B cell (primary cell): ENCODE measurements around the gene OR7C1. TPM values are rescaled to one million over a fixed set of nuclear protein-coding genes. Genes with fewer than 3 reads are reported as not detected.
"Not testable (repeated sequence)": the region's sequence is repeated elsewhere in the genome, so short reads cannot be mapped to it uniquely, and the experiment has no call there.

Experiments used
- ATAC-seq: fragments of 200-7000 bp; cut with Tn5 transposase; one replicate; pipeline ENCODE4 v1.10.0; 2021; ENCODE audit warnings: low read depth, mild to moderate bottlenecking, moderate number of reproducible peaks, moderate library complexity
- CTCF ChIA-PET: fragments of 350-600 bp; sonication (Branson Sonifier 250); formaldehyde crosslinking; loops from one replicate; lab custom pipeline; 2021; ENCODE audit warnings: antibody characterized with exemption, inconsistent platforms; lab: Charles Lee
- POLR2A ChIA-PET: fragments of 350-600 bp; sonication (Branson Sonifier 250); formaldehyde crosslinking; loops from one replicate; lab custom pipeline; 2021; ENCODE audit warnings: antibody characterized with exemption; lab: Charles Lee
- DNase-seq: peaks from one replicate; pipeline ENCODE4 v3.0.0; 2013
- H2AFZ ChIP-seq: 2 replicates; pipeline ENCODE4 v1.6.1; 2012; ENCODE audit warnings: mild to moderate bottlenecking, low read depth, low read length; ENCODE audit not compliant: insufficient read depth, poor library complexity, severe bottlenecking
- H3K27ac ChIP-seq, 2 donors: 1 replicate in 1 of 2; 2 replicates in 1 of 2; pipeline ENCODE4 v1.5.1; 2012 to 2013; ENCODE audit warnings: low read length in 2 of 2, mild to moderate bottlenecking in 2 of 2, moderate library complexity in 1 of 2
- H3K27me3 ChIP-seq, 4 experiments: fragments of 200-600 bp in 1 of 4; sonication (generic) in 1 of 4; replicated peaks in 1 of 4; 1 replicate in 2 of 4; 2 replicates in 2 of 4; pipeline versions ENCODE4 v1.6.1 to v1.7.0; 2013 to 2016; ENCODE audit warnings: low read length in 3 of 4, mild to moderate bottlenecking in 2 of 4, mixed read lengths in 1 of 4, moderate library complexity in 1 of 4; ENCODE audit not compliant: insufficient read depth in 4 of 4, control insufficient read depth in 3 of 4; ENCODE audit errors: control extremely low read depth in 1 of 4
- H3K36me3 ChIP-seq, 2 experiments: replicated peaks in 1 of 2; 1 replicate in 1 of 2; 2 replicates in 1 of 2; pipeline versions ENCODE4 v1.6.1 to v1.7.1; 2013; ENCODE audit warnings: low read length in 1 of 2; ENCODE audit not compliant: insufficient read depth in 2 of 2, control insufficient read depth in 1 of 2; ENCODE audit errors: control extremely low read depth in 1 of 2, extremely low read depth in 1 of 2
- H3K4me1 ChIP-seq, 2 donors: fragments of 200-600 bp in 1 of 2; sonication (generic) in 1 of 2; 1 replicate in 1 of 2; 2 replicates in 1 of 2; pipeline versions ENCODE4 v1.5.1 to v1.6.1; 2013 to 2017; ENCODE audit warnings: low read length in 2 of 2; ENCODE audit not compliant: control insufficient read depth in 2 of 2, insufficient read depth in 2 of 2
- H3K4me2 ChIP-seq: replicated peaks from 2 replicates; pipeline ENCODE3; 2012; ENCODE audit warnings: mild to moderate bottlenecking, low read depth, low read length; ENCODE audit not compliant: poor library complexity, severe bottlenecking
- H3K4me3 ChIP-seq, 5 experiments: fragments of 200-600 bp in 1 of 5; sonication (generic) in 1 of 5; 1 replicate in 3 of 5; 2 replicates in 2 of 5; pipeline versions ENCODE4 v1.5.1 to v1.7.0; 2011 to 2016; ENCODE audit warnings: low read length in 4 of 5, mild to moderate bottlenecking in 4 of 5, low read depth in 2 of 5, control low read depth in 1 of 5, moderate library complexity in 1 of 5; ENCODE audit not compliant: insufficient read depth in 1 of 5; ENCODE audit errors: control extremely low read depth in 1 of 5, extremely low read depth in 1 of 5
- H3K79me2 ChIP-seq: fragments of 200-600 bp; sonication (generic); one replicate; pipeline ENCODE4 v1.6.0; 2016; ENCODE audit warnings: low read length; ENCODE audit not compliant: control insufficient read depth, insufficient read depth
- H3K9ac ChIP-seq: fragments of 200-600 bp; sonication (generic); 2 replicates; pipeline ENCODE4 v1.6.1; 2017; ENCODE audit warnings: mild to moderate bottlenecking, low read length, moderate library complexity
- H3K9me3 ChIP-seq, 3 donors: one replicate each; pipeline versions ENCODE4 v1.6.1 to v1.7.1; 2013; ENCODE audit warnings: low read length in 2 of 3; ENCODE audit not compliant: control insufficient read depth in 2 of 3, insufficient read depth in 1 of 3; ENCODE audit errors: control extremely low read depth in 1 of 3
- H4K20me1 ChIP-seq: 2 replicates; pipeline ENCODE4 v1.6.0; 2012; ENCODE audit warnings: mild to moderate bottlenecking, low read length; ENCODE audit not compliant: insufficient read depth, control insufficient read depth, poor library complexity, severe bottlenecking
- H3K27ac Mint-ChIP-seq: one replicate; pipeline ENCODE4 v1.8.0; 2021; ENCODE audit warnings: mixed read lengths
- H3K27me3 Mint-ChIP-seq: one replicate; pipeline ENCODE4 v1.8.0; 2021; ENCODE audit warnings: mixed read lengths
- H3K4me1 Mint-ChIP-seq: one replicate; pipeline ENCODE4 v1.8.0; 2021; ENCODE audit warnings: mixed read lengths
- H3K4me3 Mint-ChIP-seq: one replicate; pipeline ENCODE4 v1.8.0; 2021; ENCODE audit warnings: mixed read lengths
- H3K9me3 Mint-ChIP-seq: one replicate; pipeline ENCODE4 v1.8.0; 2022; ENCODE audit warnings: mixed read lengths; ENCODE audit not compliant: insufficient read depth
- CTCF ChIP-seq: fragments of 200-600 bp; IDR thresholded peaks from one replicate; pipeline ENCODE4 v1.8.0; 2022; ENCODE audit warnings: antibody characterized with exemption, mild to moderate bottlenecking
- EZH2 ChIP-seq: IDR thresholded peaks from 2 replicates; pipeline ENCODE4 v1.6.1; 2012; ENCODE audit warnings: borderline replicate concordance, low read depth, mild to moderate bottlenecking, moderate library complexity, low read length; ENCODE audit not compliant: insufficient read depth, poor library complexity, severe bottlenecking
- WGBS: methylation state at CpG from one replicate; pipeline ENCODE4 v1.1.5; 2013; ENCODE audit warnings: missing lambda C conversion rate; ENCODE audit not compliant: insufficient coverage; 5-methylcytosine and 5-hydroxymethylcytosine counted together
- intact Hi-C: fragments of 100-400 bp; cut with micrococcal nuclease; formaldehyde crosslinking; loops from one replicate; pipeline ENCODE4 v1.10.0; 2022
- polyA plus RNA-seq: library from polyadenylated mRNA; depleted of rRNA; stranded (reverse); fragments of >200 nt; gene quantifications from 2 replicates; pipeline ENCODE4 v1.2.3, GENCODE V29; 2012
- total RNA-seq, 2 donors: library from RNA; stranded (reverse); fragments of 120-200 nt in 1 of 2; gene quantifications; 1 replicate in 1 of 2; 2 replicates in 1 of 2; pipeline versions ENCODE4 v1.2.3 to v1.2.4, GENCODE V29; 2013 to 2022

Gene OR7C1
- total and polyA plus RNA-seq, 2 donors (not counting 1 experiment from before 2014, with no cell fraction given) = not detected

DNA sequence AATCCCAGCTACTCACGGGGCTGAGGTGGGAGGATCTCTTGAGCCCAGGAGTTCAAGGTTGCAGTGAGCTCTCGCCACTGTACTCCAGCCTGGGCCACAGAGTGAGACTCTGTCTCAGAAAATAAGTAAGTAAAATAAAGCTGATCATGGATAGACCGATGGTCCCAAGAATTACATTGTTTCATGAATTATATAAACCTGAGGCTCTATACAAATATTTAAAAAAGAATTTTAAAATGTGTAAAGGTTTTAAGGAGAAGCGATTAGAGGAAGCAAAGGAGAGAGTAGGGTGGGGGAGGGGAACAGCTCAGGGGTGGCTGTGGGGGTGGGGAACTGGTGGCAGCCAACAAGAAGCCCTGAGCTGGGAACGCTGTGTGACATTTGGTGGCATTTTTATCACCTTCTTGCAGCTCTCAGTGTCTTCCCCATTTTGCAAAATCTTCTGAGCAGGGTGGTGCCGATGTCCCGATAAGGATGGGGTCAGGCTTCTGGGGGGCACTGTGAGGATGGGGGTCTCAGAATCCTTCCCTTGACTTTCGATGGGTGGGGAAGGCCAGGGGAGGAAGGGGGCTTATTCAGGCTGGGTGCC is 51.5 kb downstream of the OR7C1 start:
- H3K27ac Mint-ChIP-seq, POLR2A ChIA-PET, intact Hi-C loops, DNase-seq, H3K9ac ChIP-seq, H3K9me3 Mint-ChIP-seq, H3K4me2 ChIP-seq, H3K79me2 ChIP-seq, CTCF ChIA-PET, H2AFZ ChIP-seq, H3K36me3 ChIP-seq, H3K27me3 ChIP-seq, H3K4me3 Mint-ChIP-seq, H4K20me1 ChIP-seq, H3K27me3 Mint-ChIP-seq, H3K27ac ChIP-seq, H3K4me3 ChIP-seq: not testable (repeated sequence)
- peaks cover 20 to 42% of the 10 kb centered on the region in 2 donors for H3K4me1 ChIP-seq
- ATAC-seq = peak; percentile 20
- WGBS = 44% methylated on average over 3 of the region's 8 CpGs
- peaks cover 0 to 14% (median 0%) of the 10 kb centered on the region in 3 donors for H3K9me3 ChIP-seq
- H3K4me1 Mint-ChIP-seq = peaks cover 37% of the 10 kb centered on the region

GRCh38 chr19:14782626-14783409 is 52.2 kb downstream of the OR7C1 start:
- H3K4me1 Mint-ChIP-seq = peaks cover 37% of the 10 kb centered on the region

More at GRCh38 chr19:14782626-14783409, 52.2 kb downstream of the OR7C1 start:
- Histone ChIP-seq H3K27me3 (peaks cover 0 to 3% (median 0%) of the 10 kb centered on the region in 4 experiments), H3K9ac (no peak overlapping the region), H2AFZ (no peak overlapping the region), H3K4me3 (no peak overlapping the region), H3K4me2 (no peak overlapping the region), H3K4me1 (peaks cover 20 to 42% of the 10 kb centered on the region in 2 donors), H3K9me3 (peaks cover 0 to 10% (median 0%) of the 10 kb centered on the region in 3 donors), H4K20me1 (no peaks in the 10 kb centered on the region), H3K79me2 (no peaks in the 10 kb centered on the region), H3K36me3 (no peaks in the 10 kb centered on the region), H3K27ac (no peak overlapping the region)
- intact Hi-C loops = no loop called here
- no peak overlapping the region for H3K4me3 Mint-ChIP-seq
- ChIA-PET CTCF (no interaction called here), POLR2A (no interaction called here)
- no peaks in the 10 kb centered on the region for H3K9me3 Mint-ChIP-seq
- ATAC-seq (no peak), DNase-seq (no peak)
- TF ChIP-seq CTCF (no peak), EZH2 (no peak)
- H3K27me3 Mint-ChIP-seq = peaks cover 7% of the 10 kb centered on the region
- no peak overlapping the region for H3K27ac Mint-ChIP-seq
- 96% methylated on average over 13 of the region's 16 CpGs for WGBS
